Fibroblast of lung (primary cell): Measurements from ENCODE around the gene HNRNPA1L2. TPM values are rescaled to one million over a fixed set of nuclear protein-coding genes. Genes with fewer than 3 reads are reported as not detected.
"Not testable (repeated sequence)": the region's sequence is repeated elsewhere in the genome, so short reads cannot be mapped to it uniquely, and the experiment has no call there.

ENCODE experiments used
- DNase-seq, 2 donors: peaks; one replicate each; pipeline versions ENCODE4 v3.0.0 to v3.0.0-alpha.2; 2010; ENCODE audit warnings: low read depth in 2 of 2
- H2AFZ ChIP-seq: 2 replicates; pipeline ENCODE4 v1.5.1; 2012; ENCODE audit warnings: low read length, control low read depth, inconsistent platforms
- H3K27ac ChIP-seq: 2 replicates; pipeline ENCODE4 v1.5.1; 2011; ENCODE audit warnings: low read length, control low read depth; ENCODE audit not compliant: insufficient read depth
- H3K27me3 ChIP-seq: 2 replicates; pipeline ENCODE4 v1.5.1; 2011; ENCODE audit warnings: mild to moderate bottlenecking, low read length; ENCODE audit not compliant: control insufficient read depth, insufficient read depth
- H3K36me3 ChIP-seq: 2 replicates; pipeline ENCODE4 v1.5.1; 2011; ENCODE audit warnings: low read length; ENCODE audit not compliant: control insufficient read depth, insufficient read depth
- H3K4me1 ChIP-seq: 2 replicates; pipeline ENCODE4 v1.5.1; 2011; ENCODE audit warnings: low read length; ENCODE audit not compliant: control insufficient read depth, insufficient read depth; ENCODE audit errors: extremely low read depth
- H3K4me2 ChIP-seq: 2 replicates; pipeline ENCODE4 v1.5.1; 2011; ENCODE audit warnings: low read length, control low read depth; ENCODE audit not compliant: insufficient read depth; ENCODE audit errors: extremely low read depth
- H3K4me3 ChIP-seq, 4 experiments: fragments of 200-600 bp in 1 of 4; sonication (generic) in 1 of 4; replicated peaks in 1 of 4; 2 replicates each; pipeline ENCODE4 v1.5.1; 2011 to 2016; ENCODE audit warnings: low read length in 4 of 4, low read depth in 3 of 4, mild to moderate bottlenecking in 3 of 4, control low read depth in 2 of 4, inconsistent platforms in 1 of 4, mixed read lengths in 1 of 4; ENCODE audit not compliant: insufficient read depth in 1 of 4; ENCODE audit errors: control extremely low read depth in 1 of 4
- H3K79me2 ChIP-seq: 2 replicates; pipeline ENCODE4 v1.5.1; 2012; ENCODE audit warnings: mild to moderate bottlenecking, low read length, inconsistent platforms; ENCODE audit not compliant: control insufficient read depth, insufficient read depth
- H3K9ac ChIP-seq: 2 replicates; pipeline ENCODE4 v1.5.1; 2011; ENCODE audit warnings: mild to moderate bottlenecking, low read length, control low read depth; ENCODE audit not compliant: insufficient read depth
- H3K9me3 ChIP-seq: 2 replicates; pipeline ENCODE4 v1.5.1; 2012; ENCODE audit warnings: low read depth, low read length; ENCODE audit not compliant: control insufficient read depth, insufficient read depth
- H4K20me1 ChIP-seq: 2 replicates; pipeline ENCODE4 v1.5.1; 2011; ENCODE audit warnings: low read length; ENCODE audit not compliant: control insufficient read depth, insufficient read depth; ENCODE audit errors: extremely low read depth
- EZH2 ChIP-seq: IDR thresholded peaks from 2 replicates; pipeline ENCODE4 v1.5.1; 2012; ENCODE audit warnings: low read length, control low read depth, mild to moderate bottlenecking; ENCODE audit errors: missing control alignments
- polyA plus RNA-seq, 2 donors: library from polyadenylated mRNA; depleted of rRNA in 1 of 2; stranded (reverse) in 1 of 2; unstranded in 1 of 2; fragments of >200 nt; gene quantifications; 2 replicates each; pipeline ENCODE4 v1.2.1, GENCODE V29; 2011 to 2012; ENCODE audit warnings: missing spikeins in 1 of 2
- total RNA-seq: library from RNA; depleted of rRNA; stranded (reverse); fragments of >200 nt; gene quantifications from 2 replicates; pipeline ENCODE4 v1.2.1, GENCODE V29; 2014
- TF ChIP-seq, protein P1 (sequence below), 2 donors: IDR thresholded peaks in 1 of 2; conservative IDR thresholded peaks in 1 of 2; 1 replicate in 1 of 2; 2 replicates in 1 of 2; pipeline ENCODE4 v1.5.1; 2011 to 2012; ENCODE audit warnings: low read length in 2 of 2, control low read depth in 1 of 2, inconsistent platforms in 1 of 2, low read depth in 1 of 2, mild to moderate bottlenecking in 1 of 2

Gene HNRNPA1L2
- total and polyA plus RNA-seq, 2 donors (not counting 1 experiment from before 2014, with no cell fraction given), result 3.3 to 9.8 TPM

DNA sequence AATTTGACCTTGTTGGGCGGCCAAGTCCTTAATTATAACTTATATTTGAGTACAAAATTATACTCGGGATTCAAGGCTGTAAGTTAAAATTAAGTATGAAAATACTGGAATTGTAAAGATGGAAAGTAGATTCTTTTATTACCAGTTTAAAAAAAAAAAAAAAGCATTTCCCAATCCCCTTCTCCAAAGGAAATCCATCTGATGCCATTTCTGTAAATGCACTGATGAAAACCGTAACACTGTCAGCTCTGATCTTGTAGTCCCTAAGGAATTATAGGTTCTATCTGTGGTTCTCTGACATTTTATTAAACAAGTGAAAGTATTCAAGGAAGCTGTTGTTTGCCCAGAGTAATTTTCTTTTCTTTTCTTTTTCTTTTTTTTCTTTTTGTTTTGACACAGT lies 41.6 kb upstream of the HNRNPA1L2 start:
- H3K79me2 ChIP-seq, result no peaks in the 10 kb centered on the region
- no peaks in the 10 kb centered on the region for H3K4me1 ChIP-seq
- no peaks in the 10 kb centered on the region for H3K9me3 ChIP-seq
- H3K36me3 ChIP-seq, result no peaks in the 10 kb centered on the region
- H4K20me1 ChIP-seq, result no peaks in the 10 kb centered on the region
- no peak overlapping the region for H3K9ac ChIP-seq
- peak in 1 of 2 donors; percentile 35 for DNase-seq
- H3K27ac ChIP-seq, result no peak overlapping the region
- no peak overlapping the region for H3K4me2 ChIP-seq
- no peak overlapping the region for H2AFZ ChIP-seq
- TF ChIP-seq, protein P1, sequence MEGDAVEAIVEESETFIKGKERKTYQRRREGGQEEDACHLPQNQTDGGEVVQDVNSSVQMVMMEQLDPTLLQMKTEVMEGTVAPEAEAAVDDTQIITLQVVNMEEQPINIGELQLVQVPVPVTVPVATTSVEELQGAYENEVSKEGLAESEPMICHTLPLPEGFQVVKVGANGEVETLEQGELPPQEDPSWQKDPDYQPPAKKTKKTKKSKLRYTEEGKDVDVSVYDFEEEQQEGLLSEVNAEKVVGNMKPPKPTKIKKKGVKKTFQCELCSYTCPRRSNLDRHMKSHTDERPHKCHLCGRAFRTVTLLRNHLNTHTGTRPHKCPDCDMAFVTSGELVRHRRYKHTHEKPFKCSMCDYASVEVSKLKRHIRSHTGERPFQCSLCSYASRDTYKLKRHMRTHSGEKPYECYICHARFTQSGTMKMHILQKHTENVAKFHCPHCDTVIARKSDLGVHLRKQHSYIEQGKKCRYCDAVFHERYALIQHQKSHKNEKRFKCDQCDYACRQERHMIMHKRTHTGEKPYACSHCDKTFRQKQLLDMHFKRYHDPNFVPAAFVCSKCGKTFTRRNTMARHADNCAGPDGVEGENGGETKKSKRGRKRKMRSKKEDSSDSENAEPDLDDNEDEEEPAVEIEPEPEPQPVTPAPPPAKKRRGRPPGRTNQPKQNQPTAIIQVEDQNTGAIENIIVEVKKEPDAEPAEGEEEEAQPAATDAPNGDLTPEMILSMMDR (conservative IDR thresholded peaks at IDR 0.05 in 1 of 2, IDR thresholded peaks at IDR 0.05 in 1 of 2; ENCODE audit: low read depth in 1 of 2, low read length in 2 of 2), result no peak
- TF ChIP-seq EZH2, result no peak
- no peaks in the 10 kb centered on the region for H3K27me3 ChIP-seq
- H3K4me3 ChIP-seq, result peak overlapping the region in 1 of 4 experiments; percentile 53

DNA sequence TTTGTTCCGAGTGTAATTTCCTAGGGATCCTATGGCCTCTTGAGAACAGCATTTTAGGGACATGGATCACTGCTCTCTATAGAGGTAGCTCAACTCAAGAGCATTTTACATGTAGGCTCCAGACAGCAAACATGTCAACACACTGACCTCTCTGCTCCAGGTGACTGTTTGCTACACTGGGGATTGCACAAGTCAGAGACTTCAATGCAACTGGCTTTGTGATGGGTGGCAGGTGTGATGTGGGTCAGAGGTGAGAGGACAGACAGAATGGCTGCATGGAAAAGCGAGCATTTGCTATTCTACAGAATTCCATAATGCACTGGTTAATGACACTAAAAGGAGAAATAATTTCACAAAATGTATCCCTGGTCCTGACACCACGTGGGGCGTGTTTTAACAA lies 38.9 kb upstream of the HNRNPA1L2 start:
- not testable (repeated sequence) for H3K9me3 ChIP-seq, H3K36me3 ChIP-seq, H3K9ac ChIP-seq, H3K4me2 ChIP-seq, H3K27me3 ChIP-seq, H4K20me1 ChIP-seq, H3K4me1 ChIP-seq, H2AFZ ChIP-seq, H3K4me3 ChIP-seq, H3K27ac ChIP-seq, DNase-seq, H3K79me2 ChIP-seq

DNA sequence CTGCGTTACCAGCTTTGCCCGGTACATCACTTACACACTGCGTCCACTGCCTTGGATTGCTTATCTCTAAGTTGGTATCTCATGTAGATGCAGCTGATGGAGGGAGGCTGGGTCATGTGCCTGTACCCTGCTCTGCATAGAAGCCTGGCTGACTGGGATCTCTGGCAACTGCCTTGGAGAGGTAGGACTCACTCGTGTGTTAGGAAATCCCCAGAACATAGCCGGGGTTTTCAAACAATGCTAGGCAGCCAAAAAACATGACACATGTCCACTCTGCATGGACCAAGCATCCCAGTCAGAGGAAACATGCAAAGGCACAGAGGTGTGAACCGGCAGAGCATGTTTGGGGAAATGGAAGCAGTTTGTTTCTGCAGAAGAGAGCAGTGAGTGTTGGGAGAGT lies 36.1 kb upstream of the HNRNPA1L2 start:
- H3K9me3 ChIP-seq, H3K79me2 ChIP-seq, H2AFZ ChIP-seq, H4K20me1 ChIP-seq, H3K27ac ChIP-seq, H3K4me3 ChIP-seq, DNase-seq, H3K4me1 ChIP-seq, H3K9ac ChIP-seq, H3K4me2 ChIP-seq, H3K27me3 ChIP-seq, H3K36me3 ChIP-seq: not testable (repeated sequence)

DNA sequence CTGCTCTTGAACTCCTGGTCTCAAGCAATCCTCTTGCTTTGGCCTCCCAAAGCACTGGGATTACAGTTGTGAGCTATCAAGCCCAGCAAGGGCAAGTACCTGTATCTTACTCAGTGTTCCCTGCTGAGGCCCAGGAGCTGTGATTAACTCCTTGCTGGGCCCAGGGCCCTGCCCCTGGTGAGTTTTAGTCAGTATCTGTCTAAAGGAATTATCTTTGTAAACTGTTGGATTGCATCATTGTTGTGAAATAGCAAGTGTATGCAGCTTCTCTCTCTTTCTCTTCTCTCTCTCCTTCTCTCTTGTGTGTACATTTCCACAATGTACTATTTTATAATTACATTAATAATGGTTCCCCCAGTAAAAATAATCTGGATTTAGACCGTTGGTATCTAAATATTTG lies 35.4 kb upstream of the HNRNPA1L2 start:
- not testable (repeated sequence) for H3K27ac ChIP-seq, H3K4me3 ChIP-seq, H3K36me3 ChIP-seq, H3K79me2 ChIP-seq, H3K4me2 ChIP-seq, H2AFZ ChIP-seq, H3K27me3 ChIP-seq, H3K4me1 ChIP-seq, H3K9me3 ChIP-seq, H4K20me1 ChIP-seq, H3K9ac ChIP-seq
- peak in 1 of 2 donors; percentile 53 for DNase-seq

DNA sequence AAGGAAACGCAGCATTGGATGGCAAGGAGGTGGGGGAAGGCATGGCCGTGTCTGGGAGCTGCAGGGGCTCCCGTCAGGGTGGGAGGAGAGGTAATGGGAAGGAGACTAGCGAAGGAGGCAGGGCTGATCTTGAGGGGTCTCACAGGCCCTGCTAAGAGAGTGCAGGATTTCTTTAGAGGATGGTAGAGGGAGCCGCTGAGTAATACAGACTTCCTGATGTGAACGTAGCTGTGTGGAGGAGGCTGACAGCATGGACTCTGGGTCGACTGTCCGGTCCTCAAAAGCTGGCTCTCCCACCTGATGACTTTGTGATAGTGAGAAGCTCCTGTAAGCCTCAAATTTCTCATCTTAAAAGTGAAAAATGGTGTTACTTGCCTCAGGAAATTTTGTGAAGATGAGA lies 34.0 kb upstream of the HNRNPA1L2 start:
- H3K9ac ChIP-seq, result not testable (repeated sequence)

More for the DNA sequence above, 34.0 kb upstream of the HNRNPA1L2 start:
- H3K36me3 ChIP-seq, H3K4me2 ChIP-seq, H2AFZ ChIP-seq, H3K27me3 ChIP-seq, H3K9me3 ChIP-seq, H3K4me3 ChIP-seq, H3K79me2 ChIP-seq, DNase-seq, H3K27ac ChIP-seq, H4K20me1 ChIP-seq, H3K4me1 ChIP-seq: not testable (repeated sequence)
